SU-DHL-6 (cell line): ENCODE data around the gene ARRB1.

ENCODE experiments used
- H2AFZ ChIP-seq: fragments of 200-600 bp; sonication (generic); 2 replicates; pipeline ENCODE4 v1.6.1; 2014; ENCODE audit warnings: low read depth, mild to moderate bottlenecking, moderate library complexity, mixed read lengths, antibody characterized with exemption, low read length; ENCODE audit not compliant: severe bottlenecking
- H3F3A ChIP-seq: fragments of 200-600 bp; shearing (Covaris generic); 2 replicates; pipeline ENCODE4 v1.6.0; 2016; ENCODE audit warnings: antibody characterized with exemption, mild to moderate bottlenecking; ENCODE audit not compliant: insufficient read depth
- H3K27ac ChIP-seq: fragments of 200-600 bp; sonication (generic); 2 replicates; pipeline ENCODE4 v1.5.1; 2016; ENCODE audit warnings: low read depth, mild to moderate bottlenecking, low read length, moderate library complexity, mixed read lengths
- H3K27me3 ChIP-seq: fragments of 200-600 bp; sonication (generic), shearing (Covaris generic); 2 replicates; pipeline ENCODE4 v1.6.0; 2014; ENCODE audit warnings: mild to moderate bottlenecking, low read length
- H3K36me3 ChIP-seq: fragments of 200-600 bp; sonication (generic); 2 replicates; pipeline ENCODE4 v1.6.1; 2014; ENCODE audit warnings: mild to moderate bottlenecking, low read length, mixed read lengths
- H3K4me2 ChIP-seq: fragments of 300-600, 200-600 bp; shearing (Covaris generic), sonication (generic); 2 replicates; pipeline ENCODE4 v1.6.0; 2014; ENCODE audit warnings: low read length, low read depth, mild to moderate bottlenecking; ENCODE audit not compliant: poor library complexity, severe bottlenecking
- H3K4me3 ChIP-seq: fragments of 200-600 bp; sonication (generic); 2 replicates; pipeline ENCODE4 v1.5.1; 2014; ENCODE audit warnings: antibody characterized with exemption, low read length, mild to moderate bottlenecking, mixed read lengths; ENCODE audit not compliant: insufficient read depth, poor library complexity, severe bottlenecking
- H3K79me2 ChIP-seq: fragments of 200-600 bp; sonication (generic); 2 replicates; pipeline ENCODE4 v1.6.1; 2014; ENCODE audit warnings: mild to moderate bottlenecking, low read length, moderate library complexity; ENCODE audit not compliant: insufficient read depth
- H3K9ac ChIP-seq: fragments of 200-600 bp; sonication (generic); 2 replicates; pipeline ENCODE4 v1.7.0; 2014; ENCODE audit warnings: mild to moderate bottlenecking, low read length
- H3K9me2 ChIP-seq: fragments of 200-600 bp; sonication (generic); replicated peaks from 2 replicates; pipeline ENCODE4 v1.6.1; 2014; ENCODE audit warnings: low read length; ENCODE audit not compliant: insufficient read depth
- H3K9me3 ChIP-seq: fragments of 200-600 bp; sonication (generic); 2 replicates; pipeline ENCODE4 v1.6.1; 2014; ENCODE audit warnings: low read length, mixed read lengths; ENCODE audit not compliant: insufficient read depth
- H4K20me1 ChIP-seq: fragments of 200-600 bp; sonication (generic); 2 replicates; pipeline ENCODE4 v1.6.1; 2014; ENCODE audit warnings: low read depth, mild to moderate bottlenecking, antibody characterized with exemption, low read length, moderate library complexity, mixed read lengths
- EZH2phosphoT487 ChIP-seq: fragments of 200-600 bp; sonication (generic), shearing (Covaris generic); conservative IDR thresholded peaks from 2 replicates; pipeline ENCODE4 v1.6.1; 2018; ENCODE audit warnings: mild to moderate bottlenecking, antibody characterized with exemption, low read length, moderate library complexity, mixed read lengths
- TF ChIP-seq, protein P1 (sequence below): fragments of 200-600 bp; sonication (generic); IDR thresholded peaks from one replicate; pipeline ENCODE4 v1.5.1; 2017; ENCODE audit warnings: antibody characterized with exemption, mild to moderate bottlenecking, low read length, moderate library complexity; ENCODE audit not compliant: insufficient read depth, poor library complexity, severe bottlenecking

The ARRB1 gene

GRCh38 chr11:75239531-75240290 is 111.8 kb downstream of the ARRB1 start:
- H4K20me1 ChIP-seq: no peaks in the 10 kb centered on the region
- H2AFZ ChIP-seq: no peak overlapping the region
- H3K9me2 ChIP-seq: no peaks in the 10 kb centered on the region
- H3K79me2 ChIP-seq: no peaks in the 10 kb centered on the region
- H3K27me3 ChIP-seq: no peaks in the 10 kb centered on the region
- H3K9ac ChIP-seq: no peak overlapping the region
- H3K9me3 ChIP-seq: no peaks in the 10 kb centered on the region
- no peak overlapping the region for H3K4me2 ChIP-seq
- TF ChIP-seq, protein P1, sequence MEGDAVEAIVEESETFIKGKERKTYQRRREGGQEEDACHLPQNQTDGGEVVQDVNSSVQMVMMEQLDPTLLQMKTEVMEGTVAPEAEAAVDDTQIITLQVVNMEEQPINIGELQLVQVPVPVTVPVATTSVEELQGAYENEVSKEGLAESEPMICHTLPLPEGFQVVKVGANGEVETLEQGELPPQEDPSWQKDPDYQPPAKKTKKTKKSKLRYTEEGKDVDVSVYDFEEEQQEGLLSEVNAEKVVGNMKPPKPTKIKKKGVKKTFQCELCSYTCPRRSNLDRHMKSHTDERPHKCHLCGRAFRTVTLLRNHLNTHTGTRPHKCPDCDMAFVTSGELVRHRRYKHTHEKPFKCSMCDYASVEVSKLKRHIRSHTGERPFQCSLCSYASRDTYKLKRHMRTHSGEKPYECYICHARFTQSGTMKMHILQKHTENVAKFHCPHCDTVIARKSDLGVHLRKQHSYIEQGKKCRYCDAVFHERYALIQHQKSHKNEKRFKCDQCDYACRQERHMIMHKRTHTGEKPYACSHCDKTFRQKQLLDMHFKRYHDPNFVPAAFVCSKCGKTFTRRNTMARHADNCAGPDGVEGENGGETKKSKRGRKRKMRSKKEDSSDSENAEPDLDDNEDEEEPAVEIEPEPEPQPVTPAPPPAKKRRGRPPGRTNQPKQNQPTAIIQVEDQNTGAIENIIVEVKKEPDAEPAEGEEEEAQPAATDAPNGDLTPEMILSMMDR: no peak
- no peak for TF ChIP-seq EZH2phosphoT487
- H3K4me3 ChIP-seq: no peak overlapping the region
- H3K36me3 ChIP-seq: no peaks in the 10 kb centered on the region
- no peaks in the 10 kb centered on the region for H3F3A ChIP-seq
- no peak overlapping the region for H3K27ac ChIP-seq

DNA sequence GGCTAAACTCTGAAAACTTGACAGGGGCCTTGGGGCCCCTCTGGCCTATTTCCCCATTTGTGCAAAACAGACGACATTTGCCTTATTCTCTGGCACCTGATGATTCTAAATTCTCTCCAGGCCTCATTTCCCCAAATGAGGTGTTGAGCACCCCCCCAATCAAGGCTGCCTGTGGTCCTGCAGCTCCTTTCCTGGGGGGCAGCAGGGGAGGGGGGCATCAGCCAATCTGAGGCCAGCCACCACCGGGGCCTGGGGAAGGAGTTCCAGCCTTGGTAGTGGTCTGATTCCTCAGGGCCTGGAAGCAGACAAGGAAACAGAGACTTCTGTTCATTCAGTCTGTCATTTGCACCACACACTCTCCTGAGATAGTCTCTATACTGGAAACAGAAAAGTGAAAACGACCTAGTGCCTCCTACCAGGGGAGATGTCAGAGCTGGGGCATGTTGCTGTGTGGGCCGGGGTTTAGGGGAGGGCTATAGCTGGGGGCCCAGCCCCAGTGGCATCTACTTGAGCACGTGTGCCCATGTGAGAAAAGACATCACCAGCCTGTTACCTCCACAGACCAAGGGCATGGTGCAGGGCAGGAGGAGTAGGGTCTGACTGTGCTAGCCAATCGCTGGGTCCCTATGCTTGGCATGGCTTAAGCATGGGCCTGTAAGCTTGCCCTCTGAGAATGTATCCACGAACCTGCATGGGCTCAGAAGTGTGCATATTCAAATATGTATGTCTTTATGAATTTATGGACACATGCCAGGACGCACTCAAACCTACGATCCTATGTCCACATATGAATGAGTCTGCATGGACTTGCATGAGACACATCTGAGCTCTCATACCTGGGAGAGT is 112.6 kb downstream of the ARRB1 start:
- TF ChIP-seq EZH2phosphoT487: no peak
- TF ChIP-seq, protein P1: no peak
- Histone ChIP-seq H4K20me1 (no peaks in the 10 kb centered on the region), H3K9me2 (no peaks in the 10 kb centered on the region), H3F3A (no peaks in the 10 kb centered on the region), H2AFZ (no peak overlapping the region), H3K79me2 (no peaks in the 10 kb centered on the region), H3K4me3 (no peak overlapping the region), H3K27ac (no peak overlapping the region), H3K9me3 (no peaks in the 10 kb centered on the region), H3K9ac (no peak overlapping the region), H3K36me3 (no peaks in the 10 kb centered on the region), H3K27me3 (no peaks in the 10 kb centered on the region), H3K4me2 (no peak overlapping the region)

GRCh38 chr11:75237050-75237449 is 114.4 kb downstream of the ARRB1 start:
- no peaks in the 10 kb centered on the region for H3K27me3 ChIP-seq
- no peak overlapping the region for H3K4me3 ChIP-seq
- no peak overlapping the region for H2AFZ ChIP-seq
- no peaks in the 10 kb centered on the region for H3F3A ChIP-seq
- H3K79me2 ChIP-seq: no peaks in the 10 kb centered on the region
- no peak for TF ChIP-seq EZH2phosphoT487
- TF ChIP-seq, protein P1: no peak
- H3K4me2 ChIP-seq: no peak overlapping the region
- H3K36me3 ChIP-seq: no peaks in the 10 kb centered on the region
- no peak overlapping the region for H3K9ac ChIP-seq
- H3K9me3 ChIP-seq: no peaks in the 10 kb centered on the region
- no peaks in the 10 kb centered on the region for H3K9me2 ChIP-seq
- no peaks in the 10 kb centered on the region for H4K20me1 ChIP-seq
- no peak overlapping the region for H3K27ac ChIP-seq
